DOHH2 (cell line): ENCODE data around the gene PTPN3.

Experiments used
- H3F3A ChIP-seq: fragments of 200-600 bp; sonication (generic), shearing (Covaris generic); 2 replicates; pipeline ENCODE4 v1.6.0; 2016; ENCODE audit warnings: antibody characterized with exemption, mild to moderate bottlenecking; ENCODE audit not compliant: control insufficient read depth, insufficient read depth
- H3K27ac ChIP-seq: fragments of 200-600 bp; sonication (generic); 2 replicates; pipeline ENCODE4 v1.5.1; 2014; ENCODE audit warnings: low read depth, mild to moderate bottlenecking, low read length, moderate library complexity
- H3K27me3 ChIP-seq: fragments of 200-600 bp; sonication (generic); 2 replicates; pipeline ENCODE4 v1.6.1; 2014; ENCODE audit warnings: mild to moderate bottlenecking, low read length, mixed read lengths; ENCODE audit not compliant: control insufficient read depth
- H3K36me3 ChIP-seq: fragments of 200-600 bp; sonication (generic); 2 replicates; pipeline ENCODE4 v1.6.1; 2014; ENCODE audit warnings: mild to moderate bottlenecking, low read length, moderate library complexity, mixed read lengths; ENCODE audit not compliant: control insufficient read depth
- H3K4me1 ChIP-seq: fragments of 200-600 bp; sonication (generic); 2 replicates; pipeline ENCODE4 v1.6.1; 2014; ENCODE audit warnings: mild to moderate bottlenecking, low read length, mixed read lengths; ENCODE audit not compliant: control insufficient read depth
- H3K4me2 ChIP-seq: fragments of 200-600 bp; sonication (generic); 2 replicates; pipeline ENCODE4 v1.6.0; 2014; ENCODE audit warnings: mild to moderate bottlenecking, low read length, moderate library complexity
- H3K4me3 ChIP-seq: fragments of 200-600 bp; sonication (generic); 2 replicates; pipeline ENCODE4 v1.5.1; 2014; ENCODE audit warnings: mild to moderate bottlenecking, low read length, mixed read lengths
- H3K79me2 ChIP-seq: fragments of 200-600 bp; sonication (generic); 2 replicates; pipeline ENCODE4 v1.6.1; 2014; ENCODE audit warnings: mild to moderate bottlenecking, low read length, mixed read lengths; ENCODE audit not compliant: control insufficient read depth
- H3K9me2 ChIP-seq: fragments of 200-600 bp; sonication (generic); replicated peaks from 2 replicates; pipeline ENCODE4 v1.6.1; 2014; ENCODE audit warnings: mild to moderate bottlenecking, low read length, mixed read lengths; ENCODE audit not compliant: control insufficient read depth
- H3K9me3 ChIP-seq: fragments of 200-600 bp; sonication (generic); 2 replicates; pipeline ENCODE4 v1.6.1; 2014; ENCODE audit warnings: antibody characterized with exemption, low read length, mixed read lengths; ENCODE audit not compliant: control insufficient read depth, insufficient read depth
- H4K20me1 ChIP-seq: fragments of 200-600 bp; sonication (generic); 2 replicates; pipeline ENCODE4 v1.6.0; 2014; ENCODE audit warnings: low read depth, mild to moderate bottlenecking, antibody characterized with exemption, low read length, moderate library complexity; ENCODE audit not compliant: control insufficient read depth, insufficient read depth
- EZH2phosphoT487 ChIP-seq: fragments of 200-600 bp; sonication (generic); IDR thresholded peaks from 2 replicates; pipeline ENCODE4 v1.6.1; 2017; ENCODE audit warnings: borderline replicate concordance, mild to moderate bottlenecking, antibody characterized with exemption, low read length, moderate library complexity, mixed read lengths
- TF ChIP-seq, protein P1 (sequence below): fragments of 200-600 bp; sonication (generic); IDR thresholded peaks from one replicate; pipeline ENCODE4 v1.5.1; 2014; ENCODE audit warnings: antibody characterized with exemption, mild to moderate bottlenecking, low read depth, low read length; ENCODE audit not compliant: poor library complexity, severe bottlenecking

Gene PTPN3

DNA sequence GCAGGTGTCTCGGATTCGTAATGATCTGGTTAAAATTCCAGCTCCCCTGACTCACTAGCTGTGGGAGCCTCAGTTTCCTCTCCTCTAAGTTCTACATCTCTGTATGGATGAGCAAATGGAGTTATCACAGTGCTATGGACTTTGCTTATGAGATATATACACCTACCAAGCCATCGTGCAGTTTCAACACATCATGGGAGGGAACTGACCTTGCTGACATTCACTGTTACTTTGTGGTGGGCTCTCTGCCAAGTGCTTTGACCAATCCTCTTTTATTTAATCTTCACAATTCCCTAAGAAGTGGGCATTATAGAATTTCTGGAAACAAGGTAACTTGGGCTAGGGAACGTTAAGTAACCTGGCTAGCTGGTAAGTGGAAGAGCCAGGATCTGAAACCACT is 70.2 kb downstream of the PTPN3 start:
- TF ChIP-seq, protein P1, sequence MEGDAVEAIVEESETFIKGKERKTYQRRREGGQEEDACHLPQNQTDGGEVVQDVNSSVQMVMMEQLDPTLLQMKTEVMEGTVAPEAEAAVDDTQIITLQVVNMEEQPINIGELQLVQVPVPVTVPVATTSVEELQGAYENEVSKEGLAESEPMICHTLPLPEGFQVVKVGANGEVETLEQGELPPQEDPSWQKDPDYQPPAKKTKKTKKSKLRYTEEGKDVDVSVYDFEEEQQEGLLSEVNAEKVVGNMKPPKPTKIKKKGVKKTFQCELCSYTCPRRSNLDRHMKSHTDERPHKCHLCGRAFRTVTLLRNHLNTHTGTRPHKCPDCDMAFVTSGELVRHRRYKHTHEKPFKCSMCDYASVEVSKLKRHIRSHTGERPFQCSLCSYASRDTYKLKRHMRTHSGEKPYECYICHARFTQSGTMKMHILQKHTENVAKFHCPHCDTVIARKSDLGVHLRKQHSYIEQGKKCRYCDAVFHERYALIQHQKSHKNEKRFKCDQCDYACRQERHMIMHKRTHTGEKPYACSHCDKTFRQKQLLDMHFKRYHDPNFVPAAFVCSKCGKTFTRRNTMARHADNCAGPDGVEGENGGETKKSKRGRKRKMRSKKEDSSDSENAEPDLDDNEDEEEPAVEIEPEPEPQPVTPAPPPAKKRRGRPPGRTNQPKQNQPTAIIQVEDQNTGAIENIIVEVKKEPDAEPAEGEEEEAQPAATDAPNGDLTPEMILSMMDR = no peak
- TF ChIP-seq EZH2phosphoT487 = no peak
- Histone ChIP-seq H3F3A (no peaks in the 10 kb centered on the region), H3K9me2 (no peaks in the 10 kb centered on the region), H3K27me3 (peaks cover 21% of the 10 kb centered on the region; the same call in 1 of the 2 replicates), H3K36me3 (no peaks in the 10 kb centered on the region), H3K4me2 (no peak overlapping the region), H3K79me2 (no peaks in the 10 kb centered on the region), H3K27ac (no peak overlapping the region), H3K4me1 (no peaks in the 10 kb centered on the region), H3K4me3 (no peak overlapping the region), H4K20me1 (no peaks in the 10 kb centered on the region), H3K9me3 (no peaks in the 10 kb centered on the region)

GRCh38 chr9:109426626-109427402 is 71.3 kb downstream of the PTPN3 start:
- no peaks in the 10 kb centered on the region for H3K36me3 ChIP-seq
- H3K27me3 ChIP-seq = peaks cover 27% of the 10 kb centered on the region; the same call in 1 of the 2 replicates
- H4K20me1 ChIP-seq = no peaks in the 10 kb centered on the region
- H3K4me3 ChIP-seq = no peak overlapping the region
- TF ChIP-seq, protein P1 = no peak
- no peak for TF ChIP-seq EZH2phosphoT487
- H3K4me1 ChIP-seq = 0 out of 2 replicates have a peak, but pooled peaks cover 3% of the 10 kb centered on the region
- H3K4me2 ChIP-seq = no peak overlapping the region
- H3K9me2 ChIP-seq = no peaks in the 10 kb centered on the region
- no peaks in the 10 kb centered on the region for H3F3A ChIP-seq
- H3K27ac ChIP-seq = no peak overlapping the region
- no peaks in the 10 kb centered on the region for H3K9me3 ChIP-seq
- H3K79me2 ChIP-seq = no peaks in the 10 kb centered on the region

- Histone ChIP-seq H4K20me1 (no peaks in the 10 kb centered on the region), H3K27me3 (peaks cover 27% of the 10 kb centered on the region; the same call in 1 of the 2 replicates), H3K36me3 (no peaks in the 10 kb centered on the region), H3K4me3 (no peak overlapping the region), H3K4me2 (no peak overlapping the region), H3K79me2 (no peaks in the 10 kb centered on the region), H3F3A (no peaks in the 10 kb centered on the region), H3K4me1 (0 out of 2 replicates have a peak, but pooled peaks cover 3% of the 10 kb centered on the region), H3K9me3 (no peaks in the 10 kb centered on the region), H3K27ac (no peak overlapping the region), H3K9me2 (no peaks in the 10 kb centered on the region)
- TF ChIP-seq, protein P1 = no peak
- TF ChIP-seq EZH2phosphoT487 = no peak
Measured at GRCh38 chr9:109424618-109425017, 73.5 kb downstream of the PTPN3 start.
